Aorta (tissue), 5 donors: ENCODE measurements around the gene KRTAP5-2. TPM values are rescaled to one million over a fixed set of nuclear protein-coding genes. Genes with fewer than 3 reads are reported as not detected.

Source experiments
- ATAC-seq: fragments of 200-7000 bp; cut with Tn5 transposase; one replicate; pipeline ENCODE4 v1.9.1; 2022; ENCODE audit warnings: moderate library complexity; ENCODE audit not compliant: low FRiP score
- DNase-seq, 2 donors: peaks; one replicate each; pipeline ENCODE4 v3.0.0-alpha.2; 2020
- H3K27ac ChIP-seq, 2 donors: one replicate each; pipeline ENCODE4 v1.5.1; 2013; ENCODE audit warnings: low read length in 2 of 2, mild to moderate bottlenecking in 2 of 2, moderate library complexity in 2 of 2, control low read depth in 1 of 2, inconsistent platforms in 1 of 2, low read depth in 1 of 2
- H3K27me3 ChIP-seq, 2 donors: one replicate each; pipeline ENCODE4 v1.6.1; 2013; ENCODE audit warnings: control low read depth in 1 of 2, low read length in 1 of 2, mild to moderate bottlenecking in 1 of 2, moderate library complexity in 1 of 2; ENCODE audit not compliant: insufficient read depth in 2 of 2, control insufficient read depth in 1 of 2
- H3K36me3 ChIP-seq, 2 donors: one replicate each; pipeline ENCODE4 v1.6.1; 2013; ENCODE audit warnings: control low read depth in 1 of 2, low read length in 1 of 2, mild to moderate bottlenecking in 1 of 2; ENCODE audit not compliant: insufficient read depth in 2 of 2, control insufficient read depth in 1 of 2
- H3K4me1 ChIP-seq, 2 donors: one replicate each; pipeline ENCODE4 v1.6.1; 2013; ENCODE audit warnings: low read length in 2 of 2, control low read depth in 1 of 2, mild to moderate bottlenecking in 1 of 2, moderate library complexity in 1 of 2; ENCODE audit not compliant: insufficient read depth in 2 of 2, control insufficient read depth in 1 of 2
- H3K4me3 ChIP-seq, 2 donors: one replicate each; pipeline ENCODE4 v1.5.1; 2013; ENCODE audit warnings: low read length in 2 of 2, control low read depth in 1 of 2, mild to moderate bottlenecking in 1 of 2
- H3K9me3 ChIP-seq: one replicate; pipeline ENCODE4 v1.6.1; 2013; ENCODE audit warnings: mild to moderate bottlenecking, low read length; ENCODE audit not compliant: control insufficient read depth
- WGBS, 2 donors: extraction: QIAGEN DNeasy Blood & Tissue Kit; methylation state at CpG; one replicate each; pipeline ENCODE4 v1.1.7; 2013; 5-methylcytosine and 5-hydroxymethylcytosine counted together
- intact Hi-C, 2 donors: fragments of 100-400 bp; cut with DNase I; formaldehyde crosslinking; loops; one replicate each; pipeline versions ENCODE4 v1.14.2 to v1.15.0; 2022
- polyA plus RNA-seq, 2 donors: library from polyadenylated mRNA; stranded (reverse); fragments of 200-250 nt; gene quantifications; one replicate each; pipeline ENCODE4 v1.2.3, GENCODE V29; 2013
- total RNA-seq, 2 donors: library from RNA; stranded (reverse); fragmentation: NEBNext Ultra II Directional; extraction: Animal tissue kit (Norgen Biotek cat#: 25700); gene quantifications; one replicate each; pipeline ENCODE4 v1.2.1, GENCODE V29; 2021
- donor health status: healthy with polysubstance abuse.
- donor health status: Bipolar disorder and iron deficiency.
- donor health status: DM: no; HTN: no; CAD: no.
- donor health status: DM: no; HTN: no; CAD: no.
- donor health status: DM: yes; HTN: yes; CAD: no.

The KRTAP5-2 gene
- total and polyA plus RNA-seq, 4 donors = not detected

- 68 to 76% methylated on average over 7 of the region's 7 CpGs for WGBS, 2 donors
- intact Hi-C loops = no loop called here
- no peaks in the 10 kb centered on the region for H3K9me3 ChIP-seq
- no peak overlapping the region for H3K27ac ChIP-seq
- H3K36me3 ChIP-seq = no peaks in the 10 kb centered on the region
- DNase-seq (no peak), ATAC-seq (no peak)
- no peaks in the 10 kb centered on the region for H3K27me3 ChIP-seq
- no peak overlapping the region for H3K4me3 ChIP-seq
- no peaks in the 10 kb centered on the region for H3K4me1 ChIP-seq
These were observed 30.4 kb downstream of the KRTAP5-2 start for GRCh38 chr11:1567721-1568100.

- Histone ChIP-seq H3K4me1 (no peaks in the 10 kb centered on the region), H3K4me3 (no peak overlapping the region), H3K36me3 (no peaks in the 10 kb centered on the region), H3K27me3 (no peaks in the 10 kb centered on the region), H3K9me3 (no peaks in the 10 kb centered on the region), H3K27ac (no peak overlapping the region)
- ATAC-seq (no peak), DNase-seq (peak; percentile 47 to 75)
- 65 to 74% methylated on average over 12 to 13 of the region's 13 CpGs for WGBS, 2 donors
- intact Hi-C loops = no loop called here
These were observed 30.9 kb downstream of the KRTAP5-2 start for GRCh38 chr11:1567052-1567720.

- Histone ChIP-seq H3K36me3 (no peaks in the 10 kb centered on the region), H3K4me3 (no peak overlapping the region), H3K4me1 (no peaks in the 10 kb centered on the region), H3K27me3 (no peaks in the 10 kb centered on the region), H3K9me3 (no peaks in the 10 kb centered on the region), H3K27ac (no peak overlapping the region)
- ATAC-seq (no peak), DNase-seq (no peak)
- intact Hi-C loops = no loop called here
- WGBS, 2 donors = 76 to 80% methylated on average over 20 of the region's 20 CpGs
These were observed 31.6 kb downstream of the KRTAP5-2 start for GRCh38 chr11:1566381-1567051.

GRCh38 chr11:1565904-1566247 lies 32.2 kb downstream of the KRTAP5-2 start:
- intact Hi-C loops = no loop called here
- Histone ChIP-seq H3K27ac (no peak overlapping the region), H3K4me1 (no peaks in the 10 kb centered on the region)

DNA sequence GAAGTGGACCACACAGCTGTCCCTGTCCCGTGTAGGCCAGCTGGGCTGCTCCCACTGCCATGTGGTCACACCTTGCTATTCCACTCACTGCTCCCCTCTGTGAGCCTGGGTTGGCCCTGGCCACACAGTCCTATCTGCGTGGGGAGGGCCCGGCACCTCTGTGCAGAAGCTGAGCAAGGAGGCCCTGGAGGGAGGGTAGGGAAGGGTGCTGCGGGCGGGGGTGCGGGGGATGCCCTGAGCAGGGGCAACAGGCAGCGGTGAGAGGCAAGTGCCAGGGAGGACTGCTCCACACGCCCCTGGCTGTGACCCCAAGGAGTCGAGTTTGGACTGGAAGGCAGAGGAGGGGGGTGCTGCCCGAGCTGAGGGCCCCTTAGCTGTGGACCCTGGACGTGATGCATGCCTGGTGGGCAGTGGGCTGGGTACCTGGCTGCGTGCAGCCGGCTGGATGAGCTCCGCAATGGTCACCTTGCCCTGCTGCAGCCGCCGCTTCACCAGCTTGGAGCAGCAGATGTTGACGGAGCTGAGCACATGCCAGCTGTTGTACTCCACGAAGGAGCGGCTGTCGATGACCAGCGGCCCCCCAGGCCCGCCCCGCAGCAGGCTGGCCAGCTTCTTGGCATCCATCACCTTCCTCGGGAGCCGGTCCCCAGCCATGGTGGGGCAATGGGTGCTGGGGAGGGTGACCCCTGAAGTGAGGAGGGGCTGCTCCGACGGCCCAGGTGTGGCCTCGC lies 32.8 kb downstream of the KRTAP5-2 start:
- no peaks in the 10 kb centered on the region for H3K9me3 ChIP-seq
- ATAC-seq (no peak), DNase-seq (peak; percentile 43 to 75)
- no peak overlapping the region for H3K4me3 ChIP-seq
- intact Hi-C loops = no loop called here
- H3K36me3 ChIP-seq = no peaks in the 10 kb centered on the region
- H3K27me3 ChIP-seq = no peaks in the 10 kb centered on the region
- H3K4me1 ChIP-seq = no peaks in the 10 kb centered on the region
- H3K27ac ChIP-seq = no peak overlapping the region
- 68 to 69% methylated on average over 28 of the region's 28 CpGs for WGBS, 2 donors

More at GRCh38 chr11:1565904-1566247, 32.2 kb downstream of the KRTAP5-2 start:
- no peaks in the 10 kb centered on the region for H3K9me3 ChIP-seq
- H3K36me3 ChIP-seq = no peaks in the 10 kb centered on the region
- H3K4me3 ChIP-seq = no peak overlapping the region
- ATAC-seq (no peak), DNase-seq (no peak)
- WGBS, 2 donors = 79 to 81% methylated on average over 5 of the region's 5 CpGs
- no peaks in the 10 kb centered on the region for H3K27me3 ChIP-seq

DNA sequence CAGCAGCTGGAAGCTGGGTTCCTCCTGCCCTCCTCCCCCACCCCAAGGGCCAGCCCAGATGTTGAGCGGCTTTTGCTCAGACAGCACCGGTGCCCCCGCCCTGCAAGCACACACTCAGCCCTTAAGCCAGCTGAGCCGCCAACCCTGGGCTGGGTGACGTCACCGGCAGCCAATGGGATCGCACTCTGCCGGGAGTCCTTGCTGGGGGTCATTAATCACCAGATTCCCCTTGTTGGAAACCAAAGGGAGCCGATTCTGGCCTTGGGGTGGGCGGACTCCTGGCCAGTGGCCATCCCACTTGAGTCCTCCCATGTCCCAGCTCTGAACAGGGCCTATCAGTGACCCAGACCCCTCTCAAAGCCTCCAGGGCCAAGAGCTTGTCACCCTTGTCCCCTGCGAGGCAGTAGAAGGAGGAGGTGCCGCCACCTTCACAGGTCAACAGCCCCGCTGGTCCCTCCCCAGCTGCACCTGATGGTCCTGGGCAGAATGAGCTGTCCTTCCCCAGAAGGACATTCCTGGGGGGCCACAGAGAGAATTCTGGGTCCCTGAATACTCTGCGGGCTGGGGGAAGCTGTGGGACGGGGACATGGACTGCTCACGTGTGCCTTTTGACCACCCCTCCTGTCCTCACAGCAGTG lies 33.4 kb downstream of the KRTAP5-2 start:
- no peaks in the 10 kb centered on the region for H3K4me1 ChIP-seq
- H3K36me3 ChIP-seq = no peaks in the 10 kb centered on the region
- 24 to 35% methylated on average over 16 of the region's 16 CpGs for WGBS, 2 donors
- no peak overlapping the region for H3K4me3 ChIP-seq
- ATAC-seq (no peak), DNase-seq (peak; percentile 83 to 94)
- no peaks in the 10 kb centered on the region for H3K9me3 ChIP-seq
- intact Hi-C loops = no loop called here
- H3K27me3 ChIP-seq = no peaks in the 10 kb centered on the region
- H3K27ac ChIP-seq = peak overlapping the region in 1 of 2 donors; percentile 4

- Histone ChIP-seq H3K4me1 (no peaks in the 10 kb centered on the region), H3K4me3 (no peak overlapping the region), H3K9me3 (no peaks in the 10 kb centered on the region), H3K27me3 (no peaks in the 10 kb centered on the region), H3K27ac (no peak overlapping the region), H3K36me3 (no peaks in the 10 kb centered on the region)
- 76 to 82% methylated on average over 29 of the region's 29 CpGs for WGBS, 2 donors
- intact Hi-C loops = no loop called here
- ATAC-seq (no peak), DNase-seq (peak in 1 of 2 donors; percentile 43)
These were observed 34.2 kb downstream of the KRTAP5-2 start for GRCh38 chr11:1563697-1564534.

GRCh38 chr11:1563149-1563638 lies 34.9 kb downstream of the KRTAP5-2 start:
- H3K27ac ChIP-seq = no peak overlapping the region
- ATAC-seq (no peak), DNase-seq (no peak)
- H3K4me1 ChIP-seq = no peaks in the 10 kb centered on the region
- no peaks in the 10 kb centered on the region for H3K27me3 ChIP-seq
- intact Hi-C loops = no loop called here
- 44 to 46% methylated on average over 12 of the region's 12 CpGs for WGBS, 2 donors
- no peak overlapping the region for H3K4me3 ChIP-seq
- H3K9me3 ChIP-seq = no peaks in the 10 kb centered on the region
- no peaks in the 10 kb centered on the region for H3K36me3 ChIP-seq
